ENCODE data around the gene TBX6. TPM values are rescaled to one million over a fixed set of nuclear protein-coding genes. Genes with fewer than 3 reads are reported as not detected.

Gene TBX6
- total RNA-seq, 1 experiment from 2014 or later = 0.46 TPM

DNA sequence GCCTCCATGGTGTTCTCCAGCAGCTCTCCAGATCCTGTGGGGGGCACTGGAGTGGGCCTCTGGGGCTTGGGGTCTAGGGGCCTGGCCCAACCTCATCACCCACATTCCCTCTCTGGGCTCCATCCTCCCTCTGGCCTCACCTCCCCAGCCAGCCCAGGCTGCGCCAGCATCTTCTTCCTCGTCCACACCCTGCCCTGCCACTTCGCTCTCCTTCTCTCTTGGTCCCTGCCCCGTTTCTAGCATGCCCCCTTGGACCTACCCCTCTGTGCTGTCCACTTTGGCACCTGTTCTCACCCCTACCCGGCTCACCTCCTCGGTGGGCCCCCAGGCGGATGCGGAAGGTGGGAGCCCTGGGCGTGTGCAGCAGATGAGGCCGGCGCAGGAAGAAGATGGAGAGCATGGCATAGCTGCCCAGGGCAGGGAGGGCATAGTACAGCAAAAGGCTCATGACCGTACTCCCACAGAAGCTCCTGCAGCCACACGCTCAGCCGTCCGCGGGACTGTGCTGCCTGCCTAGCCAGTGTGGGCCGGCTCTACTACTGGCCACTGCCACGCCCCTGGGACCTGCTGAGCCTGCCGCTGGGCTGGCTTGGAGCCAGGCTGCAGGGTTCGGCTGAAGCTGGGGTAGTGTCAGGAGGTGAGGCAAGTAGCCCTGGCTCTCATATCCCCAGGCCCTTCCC lies 21.4 kb upstream of the TBX6 start, which contains the start of gene GDPD3:
Gene GDPD3, minus strand, starts transcription at position 507 of the 680 bp plus-strand sequence. Its CDS starts 59 bp downstream, at position 448.
- POLR2A ChIA-PET = no interaction called here
- in situ Hi-C loops (cut with HindIII; ENCODE audit: low pct_unique_long_range_greater_than_20kb, low sequenced_read_pairs) = no loop called here
- peak; percentile 56 for ATAC-seq
- Histone ChIP-seq H3K36me3 (ENCODE audit: control insufficient read depth, insufficient read depth, low read length) (no peaks in the 10 kb centered on the region), H3K27ac (ENCODE audit: low read length) (no peak within 1 kb of the TSS), H3K4me3 (ENCODE audit: low read depth in 2 of 2, low read length in 2 of 2) (no peak within 1 kb of the TSS), H3K27me3 (ENCODE audit: control insufficient read depth, insufficient read depth, low read length) (no peaks in the 10 kb centered on the region), H3K9me3 (ENCODE audit: control insufficient read depth, insufficient read depth, low read depth, low read length) (no peaks in the 10 kb centered on the region), H3K4me1 (ENCODE audit: control insufficient read depth, insufficient read depth, low read length) (no peaks in the 10 kb centered on the region)
- intact Hi-C loops (cut with micrococcal nuclease; ENCODE audit: unreplicated experiment) = no loop called here
- BruUV-seq (replicated peaks) = no TSS peak
- DNase-seq (ENCODE audit: low read depth, low spot score) = no peak
- CTCF ChIA-PET = interaction anchor here (0.6 to 1.6 kb wide), 3 partner anchors 21 to 266 kb away, joined by 5 to 11 read pairs (median 5); partner anchors contain the start of gene TBX6
- TF ChIP-seq POLR2AphosphoS5 (IDR thresholded peaks at IDR 0.05; ENCODE audit: low read depth, low read length) (no peak), TCF7L2 (IDR thresholded peaks at IDR 0.05; ENCODE audit: low read depth, low read length) (no peak), SIN3A (IDR thresholded peaks at IDR 0.05; ENCODE audit: borderline replicate concordance, insufficient read depth, low read depth, low read length) (no peak)
- TF ChIP-seq, protein P1, sequence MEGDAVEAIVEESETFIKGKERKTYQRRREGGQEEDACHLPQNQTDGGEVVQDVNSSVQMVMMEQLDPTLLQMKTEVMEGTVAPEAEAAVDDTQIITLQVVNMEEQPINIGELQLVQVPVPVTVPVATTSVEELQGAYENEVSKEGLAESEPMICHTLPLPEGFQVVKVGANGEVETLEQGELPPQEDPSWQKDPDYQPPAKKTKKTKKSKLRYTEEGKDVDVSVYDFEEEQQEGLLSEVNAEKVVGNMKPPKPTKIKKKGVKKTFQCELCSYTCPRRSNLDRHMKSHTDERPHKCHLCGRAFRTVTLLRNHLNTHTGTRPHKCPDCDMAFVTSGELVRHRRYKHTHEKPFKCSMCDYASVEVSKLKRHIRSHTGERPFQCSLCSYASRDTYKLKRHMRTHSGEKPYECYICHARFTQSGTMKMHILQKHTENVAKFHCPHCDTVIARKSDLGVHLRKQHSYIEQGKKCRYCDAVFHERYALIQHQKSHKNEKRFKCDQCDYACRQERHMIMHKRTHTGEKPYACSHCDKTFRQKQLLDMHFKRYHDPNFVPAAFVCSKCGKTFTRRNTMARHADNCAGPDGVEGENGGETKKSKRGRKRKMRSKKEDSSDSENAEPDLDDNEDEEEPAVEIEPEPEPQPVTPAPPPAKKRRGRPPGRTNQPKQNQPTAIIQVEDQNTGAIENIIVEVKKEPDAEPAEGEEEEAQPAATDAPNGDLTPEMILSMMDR (IDR thresholded peaks at IDR 0.05) = no peak
- TF ChIP-seq, protein P2, sequence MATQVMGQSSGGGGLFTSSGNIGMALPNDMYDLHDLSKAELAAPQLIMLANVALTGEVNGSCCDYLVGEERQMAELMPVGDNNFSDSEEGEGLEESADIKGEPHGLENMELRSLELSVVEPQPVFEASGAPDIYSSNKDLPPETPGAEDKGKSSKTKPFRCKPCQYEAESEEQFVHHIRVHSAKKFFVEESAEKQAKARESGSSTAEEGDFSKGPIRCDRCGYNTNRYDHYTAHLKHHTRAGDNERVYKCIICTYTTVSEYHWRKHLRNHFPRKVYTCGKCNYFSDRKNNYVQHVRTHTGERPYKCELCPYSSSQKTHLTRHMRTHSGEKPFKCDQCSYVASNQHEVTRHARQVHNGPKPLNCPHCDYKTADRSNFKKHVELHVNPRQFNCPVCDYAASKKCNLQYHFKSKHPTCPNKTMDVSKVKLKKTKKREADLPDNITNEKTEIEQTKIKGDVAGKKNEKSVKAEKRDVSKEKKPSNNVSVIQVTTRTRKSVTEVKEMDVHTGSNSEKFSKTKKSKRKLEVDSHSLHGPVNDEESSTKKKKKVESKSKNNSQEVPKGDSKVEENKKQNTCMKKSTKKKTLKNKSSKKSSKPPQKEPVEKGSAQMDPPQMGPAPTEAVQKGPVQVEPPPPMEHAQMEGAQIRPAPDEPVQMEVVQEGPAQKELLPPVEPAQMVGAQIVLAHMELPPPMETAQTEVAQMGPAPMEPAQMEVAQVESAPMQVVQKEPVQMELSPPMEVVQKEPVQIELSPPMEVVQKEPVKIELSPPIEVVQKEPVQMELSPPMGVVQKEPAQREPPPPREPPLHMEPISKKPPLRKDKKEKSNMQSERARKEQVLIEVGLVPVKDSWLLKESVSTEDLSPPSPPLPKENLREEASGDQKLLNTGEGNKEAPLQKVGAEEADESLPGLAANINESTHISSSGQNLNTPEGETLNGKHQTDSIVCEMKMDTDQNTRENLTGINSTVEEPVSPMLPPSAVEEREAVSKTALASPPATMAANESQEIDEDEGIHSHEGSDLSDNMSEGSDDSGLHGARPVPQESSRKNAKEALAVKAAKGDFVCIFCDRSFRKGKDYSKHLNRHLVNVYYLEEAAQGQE (IDR thresholded peaks at IDR 0.05; ENCODE audit: insufficient read depth in 1 of 2, low read depth in 2 of 2, low read length in 1 of 2) = no peak

DNA sequence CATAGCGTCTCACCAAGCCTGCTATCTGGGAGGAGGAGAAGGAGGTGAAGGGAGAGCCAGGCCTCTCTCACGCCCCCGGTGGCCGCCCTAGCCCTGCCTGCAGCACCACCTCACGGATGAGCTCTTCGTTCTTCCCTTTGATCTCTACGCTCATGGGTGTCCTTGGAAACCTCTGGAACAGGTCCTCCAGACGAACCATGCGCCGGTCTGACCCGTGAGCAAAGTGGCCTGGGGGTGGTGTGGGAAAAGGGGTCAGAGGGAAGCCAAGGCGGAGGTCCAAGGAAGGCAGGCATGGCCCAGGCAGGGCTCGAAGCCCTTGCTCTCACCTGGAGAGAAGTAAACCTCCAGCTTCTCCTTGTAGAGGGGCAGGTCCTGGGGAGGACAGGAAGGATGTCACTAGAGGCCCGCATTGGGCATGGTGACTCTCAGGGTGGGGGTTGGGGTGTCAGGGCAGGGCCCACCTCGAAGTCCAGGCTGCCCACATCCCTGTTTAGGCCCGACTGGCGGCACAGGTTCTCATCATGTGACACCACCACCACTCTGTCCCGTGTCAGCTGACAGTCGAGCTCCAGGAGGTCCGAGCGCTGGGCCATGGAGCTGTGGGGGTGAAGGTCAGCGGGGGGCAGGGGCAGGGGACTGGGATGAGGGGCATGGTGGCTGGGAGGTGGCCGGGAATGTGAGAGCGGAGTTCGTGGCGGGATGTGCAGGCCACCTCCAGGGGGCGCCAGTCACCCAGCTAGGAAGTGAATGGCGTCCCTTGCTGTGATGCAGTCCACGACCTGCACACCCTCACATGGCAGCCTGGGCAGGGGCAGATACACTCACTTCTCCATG lies 20.7 kb upstream of the TBX6 start:
- TF ChIP-seq, protein P2 (IDR thresholded peaks at IDR 0.05; ENCODE audit: insufficient read depth in 1 of 2, low read depth in 2 of 2, low read length in 1 of 2) = no peak
- TF ChIP-seq, protein P1 (IDR thresholded peaks at IDR 0.05) = peak; percentile 96
- DNase-seq (ENCODE audit: low read depth, low spot score) = no peak

More for the DNA sequence above, 20.7 kb upstream of the TBX6 start:
- no peak overlapping the region for H3K4me3 ChIP-seq (ENCODE audit: low read depth in 2 of 2, low read length in 2 of 2)
- H3K9me3 ChIP-seq (ENCODE audit: control insufficient read depth, insufficient read depth, low read depth, low read length) = no peaks in the 10 kb centered on the region
- intact Hi-C loops (cut with micrococcal nuclease; ENCODE audit: unreplicated experiment) = no loop called here
- ATAC-seq = peak; percentile 88
- ChIA-PET POLR2A (no interaction called here), CTCF (interaction anchor here (0.6 to 1.6 kb wide), 8 partner anchors 10 to 267 kb away, joined by 3 to 11 read pairs (median 4); partner anchors contain the start of gene TBX6)
- no peaks in the 10 kb centered on the region for H3K27me3 ChIP-seq (ENCODE audit: control insufficient read depth, insufficient read depth, low read length)
- BruUV-seq (replicated peaks) = no TSS peak
- H3K4me1 ChIP-seq (ENCODE audit: control insufficient read depth, insufficient read depth, low read length) = no peaks in the 10 kb centered on the region
- in situ Hi-C loops (cut with HindIII; ENCODE audit: low pct_unique_long_range_greater_than_20kb, low sequenced_read_pairs) = no loop called here
- no peak overlapping the region for H3K27ac ChIP-seq (ENCODE audit: low read length)
- H3K36me3 ChIP-seq (ENCODE audit: control insufficient read depth, insufficient read depth, low read length) = no peaks in the 10 kb centered on the region
